NCI-H1417 treated with DMSO at 0.1 percent for 48 hours (cell line): ENCODE data around the gene ARL5C.
"Not testable (repeated sequence)": the region's sequence is repeated elsewhere in the genome, so short reads cannot be mapped to it uniquely, and the experiment has no call there.

ENCODE experiments used
- DNase-seq: peaks from one replicate; lab custom pipeline; 2025; lab: John Stamatoyannopoulos, UW

Gene ARL5C

GRCh38 chr17:39141294-39141693 is 24.7 kb downstream of the ARL5C start:
- no peak for DNase-seq

GRCh38 chr17:39139561-39139960 is 26.4 kb downstream of the ARL5C start:
- no peak for DNase-seq

GRCh38 chr17:39139161-39139511 is 26.8 kb downstream of the ARL5C start:
- DNase-seq: no peak

GRCh38 chr17:39138431-39139160 is 27.4 kb downstream of the ARL5C start:
- DNase-seq: no peak

GRCh38 chr17:39134878-39135277 is 31.1 kb downstream of the ARL5C start:
- no peak for DNase-seq

- DNase-seq: no peak
Observed at GRCh38 chr17:39132192-39132610, 33.8 kb downstream of the ARL5C start.

GRCh38 chr17:39131616-39132015 is 34.3 kb downstream of the ARL5C start:
- DNase-seq: no peak

GRCh38 chr17:39130205-39130604 is 35.8 kb downstream of the ARL5C start:
- no peak for DNase-seq

- not testable (repeated sequence) for DNase-seq
Observed at GRCh38 chr17:39129544-39129943, 36.4 kb downstream of the ARL5C start.

- no peak for DNase-seq
Observed at GRCh38 chr17:39126436-39126835, 39.5 kb downstream of the ARL5C start.

GRCh38 chr17:39125143-39125875 is 40.7 kb downstream of the ARL5C start:
- no peak for DNase-seq

- no peak for DNase-seq
Observed at GRCh38 chr17:39123627-39124026, 42.3 kb downstream of the ARL5C start.

- no peak for DNase-seq
Observed at GRCh38 chr17:39122991-39123390, 43.0 kb downstream of the ARL5C start.

GRCh38 chr17:39121919-39122318 is 44.0 kb downstream of the ARL5C start:
- DNase-seq: not testable (repeated sequence)

GRCh38 chr17:39118674-39119419 is 47.1 kb downstream of the ARL5C start:
- DNase-seq: no peak

GRCh38 chr17:39116224-39116623 is 49.7 kb downstream of the ARL5C start:
- no peak for DNase-seq

- no peak for DNase-seq
Observed at GRCh38 chr17:39115135-39115534, 50.8 kb downstream of the ARL5C start.

- no peak for DNase-seq
Observed at GRCh38 chr17:39114723-39115122, 51.2 kb downstream of the ARL5C start.

- DNase-seq: no peak
Observed at GRCh38 chr17:39113871-39114270, 52.1 kb downstream of the ARL5C start.

- DNase-seq: peak; percentile 9
Observed at GRCh38 chr17:39110435-39111136, 55.4 kb downstream of the ARL5C start.

GRCh38 chr17:39108461-39109375 is 57.2 kb downstream of the ARL5C start:
- no peak for DNase-seq
